COR-L47 (cell line): ENCODE results near the gene SLC16A6.
"Not testable (repeated sequence)": the region's sequence is repeated elsewhere in the genome, so short reads cannot be mapped to it uniquely, and the experiment has no call there.

Experiments used
- DNase-seq: peaks from one replicate; lab custom pipeline; 2025; lab: John Stamatoyannopoulos, UW

The SLC16A6 gene

GRCh38 chr17:68219429-68219828 lies 71.5 kb downstream of the SLC16A6 start:
- DNase-seq = not testable (repeated sequence)
